A673 (cell line): Measurements from ENCODE around the gene EPB41L3. TPM values are rescaled to one million over a fixed set of nuclear protein-coding genes. Genes with fewer than 3 reads are reported as not detected.

ENCODE experiments used
- Bru-seq: library from RNA; stranded (reverse); fragments of 400-500 nt; gene quantifications from one replicate; lab custom pipeline; 2021; lab: Mats Ljungman, UMichigan
- BruChase-seq, 2 experiments: library from RNA; stranded (reverse); fragments of 400-500 nt; gene quantifications; one replicate each; lab custom pipeline; 2021; lab: Mats Ljungman, UMichigan
- BruUV-seq: library from RNA; stranded (reverse); fragments of 400-500 nt; replicated peaks from 2 replicates; lab custom pipeline; 2021; lab: Mats Ljungman, UMichigan
- CTCF ChIA-PET: fragments of 300-600 bp; sonication (Branson Sonifier 250); formaldehyde crosslinking; loops from one replicate; lab custom pipeline; 2022; ENCODE audit warnings: antibody characterized with exemption; lab: Charles Lee
- POLR2A ChIA-PET: fragments of 300-600 bp; sonication (Branson Sonifier 250); formaldehyde crosslinking; loops from one replicate; lab custom pipeline; 2022; ENCODE audit warnings: antibody characterized with exemption; ENCODE audit not compliant: low non-redundant PET; lab: Charles Lee
- DNase-seq: peaks from one replicate; pipeline ENCODE4 v3.0.0-alpha.2; 2015; ENCODE audit warnings: low spot score
- H3K27ac ChIP-seq: fragments of 200-600 bp; sonication (generic); 2 replicates; pipeline ENCODE4 v1.5.1; 2016; ENCODE audit warnings: mixed run types, low read depth, mild to moderate bottlenecking, mixed read lengths, antibody characterized with exemption, low read length; ENCODE audit not compliant: poor library complexity, severe bottlenecking
- H3K27me3 ChIP-seq: fragments of 200-600 bp; sonication (generic); replicated peaks from 2 replicates; pipeline ENCODE4 v1.6.1; 2017; ENCODE audit warnings: mixed run types, low read depth, mild to moderate bottlenecking, mixed read lengths, antibody characterized with exemption, low read length; ENCODE audit not compliant: insufficient read depth, poor library complexity
- H3K36me3 ChIP-seq: fragments of 200-600 bp; sonication (generic); 2 replicates; pipeline ENCODE4 v1.6.1; 2016; ENCODE audit warnings: mixed run types, mild to moderate bottlenecking, mixed read lengths, antibody characterized with exemption, low read length; ENCODE audit not compliant: insufficient read depth, poor library complexity, severe bottlenecking
- H3K4me1 ChIP-seq: fragments of 200-600 bp; sonication (generic); 2 replicates; pipeline ENCODE4 v1.6.1; 2017; ENCODE audit warnings: mixed run types, mild to moderate bottlenecking, mixed read lengths, antibody characterized with exemption, low read length; ENCODE audit not compliant: insufficient read depth, poor library complexity, severe bottlenecking
- H3K4me3 ChIP-seq: fragments of 200-600 bp; sonication (generic); 2 replicates; pipeline ENCODE4 v1.5.1; 2016; ENCODE audit warnings: low read depth, mixed run types, mild to moderate bottlenecking, mixed read lengths, low read length; ENCODE audit not compliant: poor library complexity, severe bottlenecking
- H3K9me3 ChIP-seq: fragments of 200-600 bp; sonication (generic); 2 replicates; pipeline ENCODE4 v1.6.1; 2016; ENCODE audit warnings: mixed run types, low read depth, mild to moderate bottlenecking, mixed read lengths, antibody characterized with exemption, low read length; ENCODE audit not compliant: poor library complexity, severe bottlenecking
- EZH2 ChIP-seq: fragments of 200-600 bp; sonication (generic); IDR thresholded peaks from 2 replicates; pipeline ENCODE4 v1.6.1; 2017; ENCODE audit warnings: borderline replicate concordance, low read depth, mild to moderate bottlenecking, mixed read lengths, antibody characterized with exemption, low read length; ENCODE audit not compliant: poor library complexity, severe bottlenecking
- intact Hi-C: fragments of 100-400 bp; cut with micrococcal nuclease; formaldehyde crosslinking; loops from one replicate; pipeline ENCODE4 v1.10.0; 2022; ENCODE audit not compliant: unreplicated experiment
- long read RNA-seq: library from polyadenylated mRNA; stranded (forward); transcript quantifications from one replicate; pipeline ENCODE4 v2.0.0, GENCODE V29; 2022
- total RNA-seq: library from RNA; stranded (reverse); gene quantifications from 2 replicates; pipeline ENCODE4 v1.2.3, GENCODE V29; 2021
- TF ChIP-seq, protein P1 (sequence below): fragments of 300-800, 200-600 bp; sonication (generic); conservative IDR thresholded peaks from 2 replicates; pipeline ENCODE4 v1.5.1; 2017; ENCODE audit warnings: low read depth, mild to moderate bottlenecking, antibody characterized with exemption, low read length, moderate library complexity, mixed read lengths

Gene EPB41L3
- total RNA-seq = 0.20 and 0.86 TPM in 2 replicates
- percentile 10 among the genes with signal in this experiment for Bru-seq, nascent RNA
- BruChase-seq, experiment 1, labeled RNA remaining after a 2-hour chase = percentile 9 among the genes with signal in this experiment
- BruChase-seq, experiment 2, labeled RNA remaining after a 6-hour chase = percentile 10 among the genes with signal in this experiment
- long read RNA-seq = 0 reads

DNA sequence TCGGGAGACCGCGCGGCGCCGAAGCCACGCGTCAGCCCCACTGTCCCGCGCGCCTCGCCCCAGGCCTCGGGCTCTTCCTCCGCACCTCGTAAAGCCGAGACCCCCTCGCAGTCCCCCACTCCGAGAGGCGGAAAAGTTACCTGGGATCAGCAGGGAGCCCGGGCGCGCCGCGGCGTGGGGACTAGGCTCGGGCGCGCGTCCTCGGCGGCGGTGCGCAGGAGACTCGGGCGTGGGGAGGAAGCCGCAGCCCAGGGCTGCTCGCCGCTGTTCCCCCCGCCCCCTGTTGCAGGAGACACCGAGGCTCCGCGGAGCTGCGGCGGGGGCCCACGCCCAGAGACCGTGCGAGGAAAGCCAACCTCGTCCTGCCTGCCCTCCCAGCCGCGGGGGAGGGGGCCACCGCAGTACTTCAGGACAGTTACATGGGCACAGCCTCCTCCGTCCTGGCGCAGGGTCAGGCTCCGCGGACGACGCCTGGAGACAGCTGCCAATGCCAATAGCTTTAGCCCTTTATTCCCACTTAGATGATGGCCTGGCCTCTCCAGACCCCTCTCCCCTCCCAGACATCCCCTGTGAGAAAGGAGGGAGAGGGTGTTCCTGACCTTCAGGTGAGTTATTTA, at the start of gene EPB41L3:
EPB41L3 (minus strand) TSS at position 225 of the 617 bp plus-strand sequence. CDS start 54,814 bp downstream, outside the sequence.
- peaks cover 5% of the 10 kb centered on the region for H3K4me1 ChIP-seq
- TF ChIP-seq, protein P1, sequence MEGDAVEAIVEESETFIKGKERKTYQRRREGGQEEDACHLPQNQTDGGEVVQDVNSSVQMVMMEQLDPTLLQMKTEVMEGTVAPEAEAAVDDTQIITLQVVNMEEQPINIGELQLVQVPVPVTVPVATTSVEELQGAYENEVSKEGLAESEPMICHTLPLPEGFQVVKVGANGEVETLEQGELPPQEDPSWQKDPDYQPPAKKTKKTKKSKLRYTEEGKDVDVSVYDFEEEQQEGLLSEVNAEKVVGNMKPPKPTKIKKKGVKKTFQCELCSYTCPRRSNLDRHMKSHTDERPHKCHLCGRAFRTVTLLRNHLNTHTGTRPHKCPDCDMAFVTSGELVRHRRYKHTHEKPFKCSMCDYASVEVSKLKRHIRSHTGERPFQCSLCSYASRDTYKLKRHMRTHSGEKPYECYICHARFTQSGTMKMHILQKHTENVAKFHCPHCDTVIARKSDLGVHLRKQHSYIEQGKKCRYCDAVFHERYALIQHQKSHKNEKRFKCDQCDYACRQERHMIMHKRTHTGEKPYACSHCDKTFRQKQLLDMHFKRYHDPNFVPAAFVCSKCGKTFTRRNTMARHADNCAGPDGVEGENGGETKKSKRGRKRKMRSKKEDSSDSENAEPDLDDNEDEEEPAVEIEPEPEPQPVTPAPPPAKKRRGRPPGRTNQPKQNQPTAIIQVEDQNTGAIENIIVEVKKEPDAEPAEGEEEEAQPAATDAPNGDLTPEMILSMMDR = no peak
- no peak for TF ChIP-seq EZH2
- H3K27me3 ChIP-seq = peaks cover 87% of the 10 kb centered on the region
- no peak for DNase-seq
- no peak within 1 kb of the TSS for H3K27ac ChIP-seq
- no peaks in the 10 kb centered on the region for H3K9me3 ChIP-seq
- ChIA-PET POLR2A (no interaction called here), CTCF (no interaction called here)
- intact Hi-C loops = loop anchor here (10.0 kb wide), 1 partner anchor 119 kb away; no protein-coding TSS in a partner anchor
- H3K4me3 ChIP-seq = no peak within 1 kb of the TSS
- no TSS peak for BruUV-seq
- H3K36me3 ChIP-seq = no peaks in the 10 kb centered on the region

DNA sequence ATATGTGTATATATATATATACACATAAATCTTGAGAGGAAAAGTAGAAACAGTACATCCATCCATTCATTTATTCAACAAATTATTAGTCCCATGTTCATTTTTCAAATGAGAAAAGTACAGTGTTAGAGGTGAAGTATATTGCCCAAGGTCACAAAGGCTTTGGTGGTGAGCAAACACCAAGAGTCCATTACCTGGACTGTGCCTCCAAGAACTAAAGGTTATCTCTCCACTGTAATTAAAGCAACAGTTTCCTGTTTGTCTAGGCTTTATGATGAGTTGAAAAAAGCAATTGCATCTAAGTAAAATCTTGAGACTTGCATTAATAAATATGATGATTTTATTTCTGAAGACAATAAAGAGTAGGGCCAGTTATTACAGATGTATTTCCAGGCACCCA, 44.7 kb upstream of the EPB41L3 start:
- POLR2A ChIA-PET = no interaction called here
- CTCF ChIA-PET = no interaction called here

DNA sequence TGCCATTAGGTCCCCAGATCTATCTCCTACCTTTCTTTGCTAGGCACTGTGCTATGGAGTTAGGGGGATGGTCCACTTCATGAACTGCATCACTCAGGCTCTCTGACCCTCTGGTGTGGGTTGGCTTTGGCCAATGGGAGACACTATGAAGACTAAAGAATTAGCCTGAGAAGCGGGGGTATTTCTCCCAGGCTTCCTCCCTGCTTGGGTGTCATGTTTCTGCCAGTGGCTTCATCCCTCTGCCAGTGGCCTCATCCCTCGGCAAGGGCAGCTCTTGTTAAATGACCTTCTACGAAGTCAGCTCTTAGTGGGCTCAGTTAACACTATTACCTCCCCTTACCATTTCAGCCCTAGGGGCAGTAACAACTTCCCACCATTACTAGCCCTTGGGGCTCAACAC, 41.9 kb upstream of the EPB41L3 start:
- no TSS peak for BruUV-seq
- no peak for TF ChIP-seq EZH2
- TF ChIP-seq, protein P1 = no peak
- H3K36me3 ChIP-seq = no peaks in the 10 kb centered on the region
- CTCF ChIA-PET = no interaction called here
- H3K27me3 ChIP-seq = no peaks in the 10 kb centered on the region
- H3K27ac ChIP-seq = no peak overlapping the region
- intact Hi-C loops = no loop called here
- no peaks in the 10 kb centered on the region for H3K4me1 ChIP-seq
- no peaks in the 10 kb centered on the region for H3K9me3 ChIP-seq
- POLR2A ChIA-PET = no interaction called here
- H3K4me3 ChIP-seq = no peak overlapping the region
- DNase-seq = no peak

More for the DNA sequence above, 44.7 kb upstream of the EPB41L3 start:
- intact Hi-C loops = no loop called here
- no peak for TF ChIP-seq EZH2
- TF ChIP-seq, protein P1 = no peak
- Histone ChIP-seq H3K36me3 (no peaks in the 10 kb centered on the region), H3K4me1 (no peaks in the 10 kb centered on the region), H3K9me3 (no peaks in the 10 kb centered on the region), H3K27me3 (no peaks in the 10 kb centered on the region), H3K27ac (no peak overlapping the region), H3K4me3 (no peak overlapping the region)
- no TSS peak for BruUV-seq
- DNase-seq = no peak
